ENCODE results near the gene SOX6.

DNA sequence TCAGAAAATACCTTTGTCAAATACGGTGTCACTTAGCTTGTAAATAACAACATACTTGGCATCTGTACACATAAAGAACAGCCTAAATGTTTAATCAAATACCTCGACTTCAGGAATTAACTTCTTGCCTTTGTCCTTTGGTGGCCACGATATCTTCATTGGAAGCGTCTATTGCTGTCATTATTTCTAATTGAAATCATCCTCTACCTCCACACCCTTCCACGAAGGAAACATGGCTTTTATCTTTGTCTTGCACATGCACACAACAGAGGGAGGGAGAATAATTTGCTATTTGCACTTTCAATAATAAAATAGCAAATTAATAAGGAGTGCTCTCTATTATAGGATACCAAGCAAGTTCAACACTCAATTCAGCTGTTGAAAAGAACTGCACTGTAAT, 25.8 kb upstream of the SOX6 start:
- TF ChIP-seq, protein P1, sequence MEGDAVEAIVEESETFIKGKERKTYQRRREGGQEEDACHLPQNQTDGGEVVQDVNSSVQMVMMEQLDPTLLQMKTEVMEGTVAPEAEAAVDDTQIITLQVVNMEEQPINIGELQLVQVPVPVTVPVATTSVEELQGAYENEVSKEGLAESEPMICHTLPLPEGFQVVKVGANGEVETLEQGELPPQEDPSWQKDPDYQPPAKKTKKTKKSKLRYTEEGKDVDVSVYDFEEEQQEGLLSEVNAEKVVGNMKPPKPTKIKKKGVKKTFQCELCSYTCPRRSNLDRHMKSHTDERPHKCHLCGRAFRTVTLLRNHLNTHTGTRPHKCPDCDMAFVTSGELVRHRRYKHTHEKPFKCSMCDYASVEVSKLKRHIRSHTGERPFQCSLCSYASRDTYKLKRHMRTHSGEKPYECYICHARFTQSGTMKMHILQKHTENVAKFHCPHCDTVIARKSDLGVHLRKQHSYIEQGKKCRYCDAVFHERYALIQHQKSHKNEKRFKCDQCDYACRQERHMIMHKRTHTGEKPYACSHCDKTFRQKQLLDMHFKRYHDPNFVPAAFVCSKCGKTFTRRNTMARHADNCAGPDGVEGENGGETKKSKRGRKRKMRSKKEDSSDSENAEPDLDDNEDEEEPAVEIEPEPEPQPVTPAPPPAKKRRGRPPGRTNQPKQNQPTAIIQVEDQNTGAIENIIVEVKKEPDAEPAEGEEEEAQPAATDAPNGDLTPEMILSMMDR (IDR thresholded peaks at IDR 0.05; ENCODE audit: low read depth, low read length, poor library complexity, severe bottlenecking) = no peak
- TF ChIP-seq EZH2phosphoT487 (IDR thresholded peaks at IDR 0.05; ENCODE audit: borderline replicate concordance, low read length) = no peak
